Measurements from ENCODE around the gene KCNIP1. TPM values are rescaled to one million over a fixed set of nuclear protein-coding genes. Genes with fewer than 3 reads are reported as not detected.

KCNIP1 gene
- total and polyA plus RNA-seq, 7 donors, result 0.03 TPM; not detected in 6

DNA sequence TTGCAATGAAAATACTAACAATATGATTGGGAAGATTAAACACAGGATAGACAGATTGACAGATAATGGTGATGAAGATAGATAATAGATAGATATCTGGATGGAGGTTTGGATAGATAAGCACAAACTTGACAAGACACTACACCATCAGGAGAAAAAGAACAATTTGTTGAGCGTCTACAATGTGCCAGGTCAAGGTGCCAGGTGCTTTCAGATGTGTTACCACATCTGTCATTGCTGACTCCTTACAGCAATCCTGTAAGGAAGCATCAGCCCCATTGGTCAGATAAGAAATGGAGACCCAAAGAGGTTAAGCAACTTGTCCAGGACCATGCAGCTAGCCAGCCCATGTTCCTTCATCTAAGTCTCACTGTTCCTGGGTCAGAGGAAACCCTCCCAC is 278.1 kb downstream of the KCNIP1 start:
- H3K27me3 ChIP-seq (ENCODE audit: insufficient read depth in 3 of 3, low read length in 2 of 3), result no peaks in the 10 kb centered on the region
- H3K9me3 ChIP-seq, result no peaks in the 10 kb centered on the region
- no peak overlapping the region for H3K4me3 ChIP-seq
- H3K4me1 ChIP-seq, result no peaks in the 10 kb centered on the region
- H3K36me3 ChIP-seq (ENCODE audit: insufficient read depth in 1 of 2, low read depth in 1 of 2), result no peaks in the 10 kb centered on the region
- ATAC-seq (no peak), DNase-seq (no peak)
- H3K27ac ChIP-seq, result no peak overlapping the region
- no peak for TF ChIP-seq CTCF (IDR thresholded peaks at IDR 0.05)
- intact Hi-C loops (cut with DNase I), result loop anchor here in 1 of 2 donors (10.0 kb wide), 1 partner anchor 147 kb away; no protein-coding TSS in a partner anchor
- 71 to 92% (median 79%) methylated on average over 1 of the region's 1 CpG for WGBS, 3 donors

DNA sequence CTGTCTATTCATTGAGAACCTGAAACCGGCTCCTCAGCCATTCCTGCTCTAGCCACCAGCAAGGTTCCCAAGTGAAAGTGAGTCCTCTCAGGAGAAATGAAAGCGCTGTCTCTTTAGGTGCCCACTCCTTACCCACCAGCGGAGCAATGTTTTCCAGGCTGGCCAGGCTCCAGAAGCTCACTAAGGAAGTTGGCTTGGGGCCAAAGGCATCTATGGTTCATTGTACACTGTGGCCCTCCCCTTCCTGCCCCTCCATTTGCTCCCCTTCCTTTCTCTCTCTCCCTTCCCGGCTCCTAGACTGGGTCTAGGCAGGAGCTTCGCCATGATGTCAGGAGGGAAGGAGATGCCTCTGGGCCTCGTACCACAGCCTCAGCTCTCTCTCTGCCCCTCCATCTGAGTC is 278.6 kb downstream of the KCNIP1 start:
- H3K27me3 ChIP-seq (ENCODE audit: insufficient read depth in 3 of 3, low read length in 2 of 3), result no peaks in the 10 kb centered on the region
- DNase-seq (no peak), ATAC-seq (no peak)
- WGBS, 3 donors, result 59 to 65% (median 60%) methylated on average over 5 to 6 of the region's 6 CpGs
- H3K4me1 ChIP-seq, result no peaks in the 10 kb centered on the region
- H3K4me3 ChIP-seq, result no peak overlapping the region
- no peak for TF ChIP-seq CTCF (IDR thresholded peaks at IDR 0.05)
- H3K9me3 ChIP-seq, result no peaks in the 10 kb centered on the region
- intact Hi-C loops (cut with DNase I), result loop anchor here in 1 of 2 donors (10.0 kb wide), 1 partner anchor 148 kb away; no protein-coding TSS in a partner anchor
- no peak overlapping the region for H3K27ac ChIP-seq
- H3K36me3 ChIP-seq (ENCODE audit: insufficient read depth in 1 of 2, low read depth in 1 of 2), result no peaks in the 10 kb centered on the region

DNA sequence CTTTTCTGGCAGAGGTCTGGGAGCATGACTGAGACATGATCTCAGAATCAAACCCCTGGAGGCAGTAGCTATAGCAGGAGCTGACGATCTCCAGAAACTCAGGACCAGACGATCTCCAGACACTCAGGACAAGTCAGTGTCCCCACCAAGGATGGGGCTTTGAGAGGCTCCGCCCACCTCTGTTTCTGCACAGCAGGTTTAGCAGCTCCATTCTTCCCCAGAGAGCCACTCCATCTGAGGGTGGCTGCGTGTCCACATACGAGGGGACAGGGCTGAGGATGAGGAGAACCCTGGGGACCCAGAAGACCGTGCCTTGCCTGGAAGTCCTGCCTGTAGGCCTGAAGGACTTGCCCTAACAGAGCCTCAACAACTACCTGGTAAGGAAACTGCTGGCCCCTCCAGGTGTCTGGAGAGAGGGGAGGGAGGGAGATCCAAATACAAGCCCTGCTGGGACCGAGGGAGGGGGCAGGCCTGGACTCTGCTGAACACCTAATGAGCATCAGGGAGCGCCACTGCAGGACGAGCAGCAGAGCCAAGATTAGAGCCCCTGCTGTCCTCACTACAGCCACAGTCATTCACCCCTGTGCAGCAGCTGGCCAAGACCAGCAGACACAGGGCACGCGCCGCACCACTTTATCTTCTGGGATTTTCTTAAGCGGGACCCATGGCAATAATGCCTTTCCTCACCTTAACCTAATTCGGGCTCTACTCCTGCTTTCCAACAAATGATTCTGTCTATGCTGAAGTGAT is 279.9 kb downstream of the KCNIP1 start, which contains the start of gene GABRP:
Gene GABRP (plus strand): TSS at position 228 of the 750 bp plus-strand sequence. CDS start 4,891 bp downstream, outside the sequence.
- no peak for TF ChIP-seq CTCF (IDR thresholded peaks at IDR 0.05)
- no peaks in the 10 kb centered on the region for H3K4me1 ChIP-seq
- WGBS, 3 donors, result 82 to 93% (median 92%) methylated on average over 13 to 14 of the region's 14 CpGs
- no peak for ATAC-seq
- no peak within 1 kb of the TSS for H3K4me3 ChIP-seq
- no peaks in the 10 kb centered on the region for H3K27me3 ChIP-seq (ENCODE audit: insufficient read depth in 3 of 3, low read length in 2 of 3)
- no peaks in the 10 kb centered on the region for H3K36me3 ChIP-seq (ENCODE audit: insufficient read depth in 1 of 2, low read depth in 1 of 2)
- intact Hi-C loops (cut with DNase I), result loop anchor here in 1 of 2 donors (10.0 kb wide), 1 partner anchor 149 kb away; no protein-coding TSS in a partner anchor
- H3K9me3 ChIP-seq, result no peaks in the 10 kb centered on the region
- H3K27ac ChIP-seq, result no peak within 1 kb of the TSS
- no peak for DNase-seq

DNA sequence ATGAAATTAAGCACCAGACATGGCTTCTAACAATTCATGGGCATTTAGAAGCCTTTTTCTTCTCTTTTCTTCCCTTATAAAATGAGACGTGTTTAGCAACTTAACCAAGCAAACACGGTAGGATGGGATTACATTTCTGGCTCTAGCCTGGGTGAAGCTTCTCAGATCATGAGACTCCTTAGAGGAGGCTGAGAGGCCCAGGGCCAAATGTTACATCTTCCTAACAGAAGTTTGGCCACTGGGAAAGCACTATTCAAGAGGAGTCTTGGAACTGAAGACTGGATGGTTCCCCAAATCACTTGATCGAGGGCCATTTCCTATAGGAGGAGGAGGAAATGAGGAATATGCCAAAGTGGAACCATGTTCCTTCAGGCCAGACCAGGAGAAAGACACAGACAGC is 281.6 kb downstream of the KCNIP1 start:
- 35 to 50% (median 45%) methylated on average over 3 of the region's 3 CpGs for WGBS, 3 donors
- intact Hi-C loops (cut with DNase I), result loop anchor here in 1 of 2 donors (10.0 kb wide), 1 partner anchor 151 kb away; no protein-coding TSS in a partner anchor
- no peaks in the 10 kb centered on the region for H3K9me3 ChIP-seq
- H3K4me3 ChIP-seq, result no peak overlapping the region
- ATAC-seq (no peak), DNase-seq (no peak)
- TF ChIP-seq CTCF (IDR thresholded peaks at IDR 0.05), result no peak
- H3K27me3 ChIP-seq (ENCODE audit: insufficient read depth in 3 of 3, low read length in 2 of 3), result no peaks in the 10 kb centered on the region
- no peak overlapping the region for H3K27ac ChIP-seq
- H3K4me1 ChIP-seq, result no peaks in the 10 kb centered on the region
- H3K36me3 ChIP-seq (ENCODE audit: insufficient read depth in 1 of 2, low read depth in 1 of 2), result no peaks in the 10 kb centered on the region

Other genes starting within 250 kb of the KCNIP1 start
- gene LCP2, start 206.2 kb upstream of the KCNIP1 start, total RNA-seq, result 1 to 10 TPM; 4.2 to 6.0 (median 4.8) TPM
- 1 to 10 TPM in 2 of 3 donors, under 1 TPM in 1; 0.76 to 1.8 (median 1.2) TPM for gene LCP2, start 206.2 kb upstream of the KCNIP1 start, polyA plus RNA-seq
- under 1 TPM; 0.12 to 0.38 (median 0.24) TPM for gene KCNMB1, start 114.7 kb upstream of the KCNIP1 start, total RNA-seq
- under 1 TPM; 0.23 to 0.42 (median 0.25) TPM for gene KCNMB1, start 114.7 kb upstream of the KCNIP1 start, polyA plus RNA-seq

Measured in psoas muscle (tissue), 8 donors.